Skeletal muscle cell (primary cell): ENCODE results near the gene RASSF7.
"Not testable (repeated sequence)": the region's sequence is repeated elsewhere in the genome, so short reads cannot be mapped to it uniquely, and the experiment has no call there.

Source experiments
- DNase-seq: peaks from one replicate; pipeline ENCODE4 v3.0.0-alpha.2; 2010; ENCODE audit warnings: low read depth
- H3K4me3 ChIP-seq: 2 replicates; pipeline ENCODE4 v1.5.1; 2011; ENCODE audit warnings: low read depth, mild to moderate bottlenecking, control low read depth, low read length, moderate library complexity

Gene RASSF7

DNA sequence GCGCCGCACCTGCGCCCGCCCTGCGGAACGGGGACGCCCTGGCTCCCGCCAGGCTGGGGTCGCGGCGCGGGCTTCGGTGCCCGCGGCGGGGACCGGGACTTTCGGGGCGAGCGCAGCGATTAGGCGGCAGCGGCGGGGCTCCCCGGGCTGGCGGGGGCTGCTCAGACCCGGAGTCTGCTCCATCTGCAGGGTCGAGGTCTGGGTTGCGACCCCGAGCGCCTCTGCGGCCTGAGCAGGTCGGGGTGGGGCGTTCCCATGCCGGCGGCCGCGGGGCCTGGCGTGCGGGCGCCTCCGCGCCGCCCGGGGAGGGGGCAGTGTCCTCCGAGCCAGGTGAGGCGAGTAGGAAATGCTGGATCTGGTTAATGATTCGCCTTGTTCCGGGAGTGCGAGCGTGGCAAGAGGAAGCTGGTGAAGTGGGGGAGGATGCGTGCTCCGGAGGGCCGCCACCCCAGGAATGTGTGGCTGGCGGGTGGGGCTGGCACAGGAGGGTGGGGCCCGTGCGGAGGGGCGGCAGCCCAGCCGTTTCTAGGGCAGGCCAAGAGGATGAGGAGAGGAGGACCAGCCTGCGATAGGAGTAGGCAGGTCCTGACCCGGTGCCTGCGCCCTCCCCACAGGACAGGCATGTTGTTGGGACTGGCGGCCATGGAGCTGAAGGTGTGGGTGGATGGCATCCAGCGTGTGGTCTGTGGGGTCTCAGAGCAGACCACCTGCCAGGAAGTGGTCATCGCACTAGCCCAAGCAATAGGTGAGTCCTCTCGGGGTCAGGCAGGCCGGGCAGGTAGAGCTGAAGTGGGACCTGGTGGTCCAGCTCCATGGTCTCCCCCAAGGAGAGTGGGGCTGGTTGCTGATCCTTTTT is 606 bp downstream of the RASSF7 start:
- DNase-seq, result no peak
- peak overlapping the region; percentile 56 for H3K4me3 ChIP-seq

DNA sequence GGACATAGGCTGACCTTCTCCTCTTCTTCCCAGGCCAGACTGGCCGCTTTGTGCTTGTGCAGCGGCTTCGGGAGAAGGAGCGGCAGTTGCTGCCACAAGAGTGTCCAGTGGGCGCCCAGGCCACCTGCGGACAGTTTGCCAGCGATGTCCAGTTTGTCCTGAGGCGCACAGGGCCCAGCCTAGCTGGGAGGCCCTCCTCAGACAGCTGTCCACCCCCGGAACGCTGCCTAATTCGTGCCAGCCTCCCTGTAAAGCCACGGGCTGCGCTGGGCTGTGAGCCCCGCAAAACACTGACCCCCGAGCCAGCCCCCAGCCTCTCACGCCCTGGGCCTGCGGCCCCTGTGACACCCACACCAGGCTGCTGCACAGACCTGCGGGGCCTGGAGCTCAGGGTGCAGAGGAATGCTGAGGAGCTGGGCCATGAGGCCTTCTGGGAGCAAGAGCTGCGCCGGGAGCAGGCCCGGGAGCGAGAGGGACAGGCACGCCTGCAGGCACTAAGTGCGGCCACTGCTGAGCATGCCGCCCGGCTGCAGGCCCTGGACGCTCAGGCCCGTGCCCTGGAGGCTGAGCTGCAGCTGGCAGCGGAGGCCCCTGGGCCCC is 1.4 kb downstream of the RASSF7 start:
- H3K4me3 ChIP-seq, result no peak overlapping the region
- no peak for DNase-seq

DNA sequence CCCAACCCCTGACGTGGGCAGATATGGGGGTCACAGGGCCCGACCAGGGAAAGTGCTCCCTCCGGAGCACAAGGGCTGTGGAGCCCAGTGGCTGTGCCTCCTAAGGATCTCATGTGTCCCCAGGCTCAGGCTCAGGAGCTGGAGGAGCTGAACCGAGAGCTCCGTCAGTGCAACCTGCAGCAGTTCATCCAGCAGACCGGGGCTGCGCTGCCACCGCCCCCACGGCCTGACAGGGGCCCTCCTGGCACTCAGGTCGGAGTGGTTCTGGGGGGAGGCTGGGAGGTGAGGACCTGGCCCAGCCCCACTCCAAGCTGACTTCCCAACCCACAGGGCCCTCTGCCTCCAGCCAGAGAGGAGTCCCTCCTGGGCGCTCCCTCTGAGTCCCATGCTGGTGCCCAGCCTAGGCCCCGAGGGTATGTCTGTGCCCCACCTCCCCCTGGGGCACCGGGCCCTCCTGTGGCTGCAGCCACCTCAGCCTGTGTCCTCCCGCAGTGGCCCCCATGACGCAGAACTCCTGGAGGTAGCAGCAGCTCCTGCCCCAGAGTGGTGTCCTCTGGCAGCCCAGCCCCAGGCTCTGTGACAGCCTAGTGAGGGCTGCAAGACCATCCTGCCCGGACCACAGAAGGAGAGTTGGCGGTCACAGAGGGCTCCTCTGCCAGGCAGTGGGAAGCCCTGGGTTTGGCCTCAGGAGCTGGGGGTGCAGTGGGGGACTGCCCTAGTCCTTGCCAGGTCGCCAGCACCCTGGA is 2.5 kb downstream of the RASSF7 start:
- DNase-seq, result no peak
- no peak overlapping the region for H3K4me3 ChIP-seq

GRCh38 chr11:563812-564578 is 3.2 kb downstream of the RASSF7 start:
- no peak overlapping the region for H3K4me3 ChIP-seq
- no peak for DNase-seq

DNA sequence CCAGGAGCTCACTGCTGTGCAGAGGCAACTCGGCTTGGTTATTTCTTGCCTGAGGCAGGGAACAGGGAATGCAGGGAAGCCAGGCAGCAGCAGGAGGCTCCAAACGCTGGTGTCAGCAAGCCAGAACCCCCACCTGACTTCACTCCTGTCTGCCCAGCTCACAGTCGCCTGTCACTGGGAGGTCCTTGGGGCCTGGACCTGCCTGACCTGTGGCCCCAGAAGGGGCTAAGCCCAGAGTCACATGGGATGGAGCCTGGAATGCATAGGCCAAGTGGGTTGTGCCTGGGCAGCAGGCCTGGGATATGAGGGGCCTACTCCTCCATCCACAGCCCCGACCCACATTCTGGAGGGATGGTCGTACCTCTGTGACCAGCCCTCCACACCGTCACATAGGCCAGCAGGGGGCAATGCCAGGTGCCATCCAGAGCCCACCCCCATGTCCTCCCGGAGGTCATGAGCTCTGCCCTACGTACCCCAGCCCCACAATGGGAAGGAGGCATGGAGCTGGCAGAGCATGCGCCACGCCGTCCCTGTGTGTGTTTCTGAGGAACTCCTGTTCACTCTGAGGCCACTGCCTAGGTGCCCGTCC is 5.2 kb downstream of the RASSF7 start:
- no peak for DNase-seq
- no peak overlapping the region for H3K4me3 ChIP-seq

DNA sequence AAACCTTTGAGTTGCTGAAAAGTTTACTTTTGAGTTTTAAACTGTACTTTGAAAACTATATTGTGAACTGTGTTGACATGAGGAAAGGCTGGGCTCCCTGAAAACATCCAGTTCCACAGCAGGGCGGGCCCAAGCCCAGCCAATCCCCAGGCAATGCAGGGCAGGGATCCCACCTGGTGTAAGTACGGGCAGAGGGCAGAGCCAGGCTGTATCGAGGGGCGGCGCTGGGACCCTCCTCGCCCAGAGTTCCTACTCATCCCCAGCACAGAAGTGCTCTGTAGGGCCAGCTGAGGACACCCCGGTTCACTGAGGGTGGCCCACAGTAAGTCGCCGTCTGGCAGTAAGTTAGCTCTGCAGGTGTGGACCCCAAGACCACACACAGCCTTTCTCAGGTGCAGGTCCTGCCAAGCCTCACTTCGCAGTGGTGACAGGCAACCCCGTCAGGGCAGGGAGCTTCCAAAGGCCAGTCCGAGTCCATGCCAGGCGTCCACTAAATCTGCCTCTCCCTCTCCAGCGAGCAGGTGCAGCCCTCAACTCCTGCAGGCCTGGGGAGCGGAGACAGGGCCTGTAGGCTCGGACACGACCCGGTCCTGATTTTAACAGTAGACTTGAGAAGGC is 6.3 kb downstream of the RASSF7 start:
- DNase-seq, result no peak
- H3K4me3 ChIP-seq, result peak overlapping the region; percentile 76

GRCh38 chr11:567629-568292 is 7.0 kb downstream of the RASSF7 start:
- no peak for DNase-seq

DNA sequence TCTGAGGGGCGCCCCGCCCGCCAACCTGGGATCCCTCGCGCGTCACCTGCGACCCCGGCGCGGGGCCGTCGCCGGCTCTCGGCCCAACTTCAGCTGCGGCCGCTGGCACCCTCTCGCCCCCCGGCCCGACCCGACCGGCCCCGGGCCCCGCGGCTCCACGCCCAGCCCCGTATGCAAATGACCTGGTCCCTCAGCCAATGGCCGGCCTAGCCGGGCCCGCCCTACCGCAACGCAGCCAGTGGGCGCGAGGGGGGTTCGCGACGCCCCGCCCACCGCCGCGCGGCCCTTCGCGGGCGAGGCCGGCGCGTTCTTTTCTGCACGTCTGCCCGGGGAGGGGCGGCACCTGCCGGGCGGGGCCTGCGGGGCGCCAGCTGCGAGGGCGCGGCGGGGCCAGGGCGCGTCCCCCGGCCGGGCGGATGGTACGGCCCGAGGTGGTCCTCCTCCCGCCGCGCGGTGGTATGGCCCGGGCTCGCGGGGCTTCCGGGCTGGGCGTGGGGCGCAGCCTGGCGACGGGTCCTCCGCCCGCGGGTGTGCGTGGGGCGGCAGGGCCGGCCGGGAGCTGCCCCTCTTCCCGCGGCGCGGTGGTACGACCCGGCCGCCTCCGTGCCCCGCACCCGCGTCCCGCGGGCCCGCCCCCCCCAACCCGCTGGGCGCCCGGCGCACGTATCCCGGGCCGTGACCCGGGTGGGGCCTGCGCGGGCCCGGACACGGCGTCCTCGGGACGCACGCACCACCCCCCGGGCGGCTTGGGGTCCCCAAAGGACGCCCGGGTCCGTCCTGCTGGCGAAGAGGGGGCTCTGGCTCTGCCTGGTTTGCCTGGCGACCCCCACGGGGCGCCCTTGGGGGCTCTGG is 7.8 kb downstream of the RASSF7 start:
- peak; percentile 81 for DNase-seq
- peak overlapping the region; percentile 76 for H3K4me3 ChIP-seq

More at GRCh38 chr11:567629-568292, 7.0 kb downstream of the RASSF7 start:
- peak overlapping the region; percentile 76 for H3K4me3 ChIP-seq

- no peak for DNase-seq
Observed at GRCh38 chr11:569158-569885, 8.6 kb downstream of the RASSF7 start.

DNA sequence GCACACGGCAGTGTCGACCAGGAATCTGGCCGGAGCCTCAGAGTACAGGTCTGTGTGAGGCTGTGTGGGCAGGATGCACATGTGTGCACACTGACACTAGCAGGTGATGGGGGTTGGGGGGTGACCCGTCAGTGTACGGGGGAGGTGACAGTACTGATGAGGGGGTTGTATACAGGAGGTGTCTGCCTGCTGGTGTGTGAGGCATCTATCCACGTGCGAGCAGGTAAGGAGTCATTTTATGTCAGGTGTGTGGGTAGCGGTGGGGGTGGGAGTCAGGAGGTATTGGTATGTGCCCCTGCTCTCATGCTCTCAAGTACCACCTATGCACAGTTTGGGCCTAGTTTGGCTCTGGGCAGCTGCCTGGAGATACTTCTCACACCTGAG is 11.0 kb downstream of the RASSF7 start:
- H3K4me3 ChIP-seq, result no peak overlapping the region
- no peak for DNase-seq

More at GRCh38 chr11:569158-569885, 8.6 kb downstream of the RASSF7 start:
- peak overlapping the region; percentile 58 for H3K4me3 ChIP-seq

DNA sequence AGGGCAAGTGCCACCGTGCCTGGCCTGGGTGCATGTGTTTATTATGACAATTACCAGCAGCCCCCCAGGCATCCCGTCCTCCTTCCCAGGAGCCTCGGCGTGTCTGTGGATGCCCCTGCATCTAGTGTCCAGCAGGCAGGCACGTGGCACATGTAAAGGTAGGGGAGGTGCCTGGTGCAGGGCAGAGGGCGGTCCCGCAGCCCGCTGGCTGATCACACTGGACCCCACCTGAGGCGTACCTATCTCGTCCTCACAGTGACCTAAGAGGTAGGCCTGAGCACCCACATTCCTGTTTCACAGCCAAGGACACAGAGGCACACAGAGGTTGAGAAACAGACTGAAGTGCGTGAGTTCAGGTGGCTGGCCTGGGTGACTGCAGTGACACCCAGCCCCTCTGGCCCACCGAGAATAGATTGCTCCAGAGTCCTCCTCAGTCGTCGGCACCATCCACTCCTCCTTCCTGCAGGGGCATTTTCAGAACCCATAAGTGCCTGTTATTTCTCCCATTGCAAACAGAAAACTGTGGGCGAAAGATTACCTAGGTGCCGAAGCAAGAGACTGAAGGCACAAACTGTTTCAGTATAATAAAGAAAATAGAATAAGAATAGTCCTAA is 12.5 kb downstream of the RASSF7 start:
- no peak overlapping the region for H3K4me3 ChIP-seq
- DNase-seq, result no peak

DNA sequence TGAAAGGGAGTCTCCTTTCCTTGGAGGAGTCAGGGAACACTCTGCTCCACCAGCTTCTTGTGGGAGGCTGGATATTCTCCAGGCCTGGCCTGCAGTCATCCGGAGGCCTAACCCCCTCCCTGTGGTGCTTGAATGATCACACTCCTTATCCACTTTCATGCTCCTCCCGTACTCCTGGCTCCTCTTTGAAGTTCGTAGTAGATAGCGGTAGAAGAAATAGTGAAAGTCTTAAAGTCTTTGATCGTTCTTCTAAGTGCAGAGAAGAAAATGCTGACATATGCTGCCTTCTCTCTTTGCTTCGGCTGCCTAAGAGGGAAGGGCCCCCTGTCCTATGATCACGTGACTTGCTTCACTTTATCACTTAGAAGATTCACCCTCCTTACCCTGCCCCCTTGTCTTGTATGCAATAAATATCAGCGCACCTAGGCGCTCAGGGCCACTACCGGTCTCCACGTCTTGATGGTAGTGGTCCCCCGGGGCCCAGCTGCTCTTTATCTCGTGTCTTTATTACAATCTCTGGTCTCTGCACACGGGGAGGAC is 13.3 kb downstream of the RASSF7 start:
- not testable (repeated sequence) for DNase-seq
- peak overlapping the region; percentile 73 for H3K4me3 ChIP-seq

- H3K4me3 ChIP-seq, result peak overlapping the region; percentile 73
- no peak for DNase-seq
Observed at GRCh38 chr11:574632-575312, 14.0 kb downstream of the RASSF7 start.

DNA sequence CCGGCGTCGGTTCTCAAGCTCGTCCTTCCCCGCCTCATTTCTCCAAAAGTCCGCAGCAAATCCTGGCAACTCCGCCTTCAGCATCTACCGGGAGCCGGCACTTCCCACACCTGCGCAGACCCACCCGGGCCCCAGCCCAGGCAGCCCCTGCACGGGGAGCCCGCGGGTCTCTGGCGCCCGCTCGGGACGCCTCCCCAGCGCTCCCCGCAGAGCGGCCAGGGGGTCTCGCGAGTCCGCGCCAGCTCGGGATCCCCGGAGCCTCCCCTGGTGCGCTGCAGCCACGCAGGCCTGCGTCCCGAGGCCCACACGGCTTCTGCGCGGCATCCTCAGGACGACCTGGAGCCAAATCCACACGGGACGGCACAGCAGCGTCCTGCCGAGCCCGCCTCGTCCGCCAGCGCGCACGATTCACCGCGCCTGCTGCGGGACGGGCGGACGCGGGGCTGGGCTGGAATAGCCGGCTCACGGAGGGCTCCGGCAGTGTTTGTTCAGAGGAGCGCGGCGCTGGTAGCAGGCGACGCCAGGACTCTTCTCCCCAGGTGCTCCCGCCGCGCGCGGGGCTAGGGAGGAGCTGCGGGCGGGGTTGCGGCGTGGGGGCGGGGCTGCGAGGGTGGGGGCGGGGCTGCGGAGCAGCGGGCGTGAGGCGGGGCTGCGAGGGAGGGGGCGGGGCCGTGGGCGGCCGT is 14.7 kb downstream of the RASSF7 start:
- H3K4me3 ChIP-seq, result peak overlapping the region; percentile 73
- DNase-seq, result no peak
